GM23338 (cell line): Measurements from ENCODE around the gene CLDN6. TPM values are rescaled to one million over a fixed set of nuclear protein-coding genes. Genes with fewer than 3 reads are reported as not detected.

ENCODE experiments used
- ATAC-seq: fragments of 200-7000 bp; cut with Tn5 transposase; 3 replicates; pipeline ENCODE4 v1.9.1; 2020
- DNase-seq: peaks from one replicate; pipeline ENCODE4 v3.0.0-alpha.2; 2015; ENCODE audit warnings: low spot score
- H2AFZ ChIP-seq: fragments of 200-600 bp; sonication (generic); 2 replicates; pipeline ENCODE4 v1.8.0; 2016; ENCODE audit warnings: antibody characterized with exemption, mild to moderate bottlenecking, moderate library complexity
- H3F3A ChIP-seq: fragments of 200-600 bp; sonication (generic); replicated peaks from 2 replicates; pipeline ENCODE4 v1.8.0; 2017; ENCODE audit warnings: antibody characterized with exemption, mixed run types, low read depth
- H3K27ac ChIP-seq: fragments of 200-600 bp; sonication (generic); 2 replicates; pipeline ENCODE4 v1.6.1; 2016; ENCODE audit warnings: low read depth
- H3K27me3 ChIP-seq: fragments of 200-600 bp; sonication (generic); 2 replicates; pipeline ENCODE4 v1.8.0; 2016; ENCODE audit warnings: mild to moderate bottlenecking, mixed run types, moderate library complexity; ENCODE audit not compliant: insufficient read depth
- H3K36me3 ChIP-seq: fragments of 200-600 bp; sonication (generic); 2 replicates; pipeline ENCODE4 v1.8.0; 2016; ENCODE audit warnings: mild to moderate bottlenecking; ENCODE audit not compliant: insufficient read depth
- H3K4me1 ChIP-seq: fragments of 200-600 bp; sonication (generic); 2 replicates; pipeline ENCODE4 v1.8.0; 2016; ENCODE audit warnings: mild to moderate bottlenecking, moderate library complexity; ENCODE audit not compliant: insufficient read depth
- H3K4me2 ChIP-seq: fragments of 200-600 bp; sonication (generic); 2 replicates; pipeline ENCODE4 v1.7.1; 2017; ENCODE audit warnings: mixed run types
- H3K4me3 ChIP-seq: fragments of 200-600 bp; sonication (generic); 2 replicates; pipeline ENCODE4 v1.6.1; 2016; ENCODE audit warnings: mixed run types
- H3K79me2 ChIP-seq: fragments of 200-600 bp; sonication (generic); replicated peaks from 2 replicates; pipeline ENCODE4 v1.8.0; 2017; ENCODE audit warnings: mild to moderate bottlenecking; ENCODE audit not compliant: insufficient read depth
- H3K9me2 ChIP-seq: fragments of 200-600 bp; sonication (generic); 2 replicates; pipeline ENCODE4 v1.8.0; 2017; ENCODE audit not compliant: insufficient read depth
- H4K20me1 ChIP-seq: fragments of 200-600 bp; sonication (generic); replicated peaks from 2 replicates; pipeline ENCODE4 v1.8.0; 2017; ENCODE audit warnings: mild to moderate bottlenecking; ENCODE audit not compliant: insufficient read depth
- H3K27ac Mint-ChIP-seq: 2 replicates; pipeline ENCODE4 v1.8.0; 2020; ENCODE audit warnings: inconsistent platforms, mild to moderate bottlenecking, moderate library complexity, mixed read lengths
- H3K27me3 Mint-ChIP-seq: 3 replicates; pipeline ENCODE4 v1.8.0; 2022; ENCODE audit warnings: low read depth, mild to moderate bottlenecking, moderate library complexity, mixed read lengths, inconsistent platforms; ENCODE audit not compliant: insufficient read depth, poor library complexity
- H3K36me3 Mint-ChIP-seq: 3 replicates; pipeline ENCODE4 v1.8.0; 2021; ENCODE audit warnings: low read depth, mild to moderate bottlenecking, inconsistent platforms, moderate library complexity, mixed read lengths
- H3K4me1 Mint-ChIP-seq: 3 replicates; pipeline ENCODE4 v1.8.0; 2020; ENCODE audit warnings: mild to moderate bottlenecking, inconsistent platforms, mixed read lengths
- H3K4me3 Mint-ChIP-seq: 3 replicates; pipeline ENCODE4 v1.8.0; 2021; ENCODE audit warnings: moderate library complexity, mild to moderate bottlenecking, inconsistent platforms, mixed read lengths
- H3K9me3 Mint-ChIP-seq: 3 replicates; pipeline ENCODE4 v1.8.0; 2020; ENCODE audit warnings: moderate library complexity, mild to moderate bottlenecking, inconsistent platforms, mixed read lengths
- CREB1 ChIP-seq: fragments of 250-450 bp; sonication (Bioruptor Pico); IDR thresholded peaks from 2 replicates; pipeline ENCODE4 v1.5.0; 2020; ENCODE audit warnings: low read depth, mild to moderate bottlenecking, moderate library complexity
- CTCF ChIP-seq, 2 experiments: fragments of 200-600 bp in 1 of 2; sonication (generic) in 1 of 2; conservative IDR thresholded peaks; 2 replicates each; pipeline versions ENCODE4 v1.5.1 to v1.6.1; 2016 to 2017; ENCODE audit warnings: antibody characterized with exemption in 2 of 2, low read depth in 2 of 2, mild to moderate bottlenecking in 2 of 2, moderate library complexity in 1 of 2
- ETS1 ChIP-seq: IDR thresholded peaks from 2 replicates; pipeline ENCODE4 v1.6.1; 2016; ENCODE audit warnings: antibody characterized with exemption
- EZH2 ChIP-seq: fragments of 200-600 bp; sonication (generic); IDR thresholded peaks from one replicate; pipeline ENCODE4 v1.8.0; 2017; ENCODE audit warnings: antibody characterized with exemption, mild to moderate bottlenecking, low read depth; ENCODE audit not compliant: unreplicated experiment
- EZH2phosphoT487 ChIP-seq: fragments of 200-600 bp; sonication (generic); IDR thresholded peaks from one replicate; pipeline ENCODE4 v1.8.1; 2018; ENCODE audit warnings: antibody characterized with exemption; ENCODE audit not compliant: unreplicated experiment
- JUNB ChIP-seq: IDR thresholded peaks from one replicate; pipeline ENCODE4 v1.6.1; 2016; ENCODE audit warnings: antibody characterized with exemption; ENCODE audit not compliant: unreplicated experiment
- NANOG ChIP-seq: IDR thresholded peaks from 2 replicates; pipeline ENCODE4 v1.6.1; 2016; ENCODE audit warnings: antibody characterized with exemption, borderline replicate concordance
- POLR2AphosphoS5 ChIP-seq: IDR thresholded peaks from 2 replicates; pipeline ENCODE4 v1.6.1; 2016; ENCODE audit warnings: antibody characterized with exemption, low read depth
- REST ChIP-seq: IDR thresholded peaks from one replicate; pipeline ENCODE4 v1.6.1; 2018; ENCODE audit warnings: antibody characterized with exemption; ENCODE audit not compliant: unreplicated experiment
- STAT1 ChIP-seq: IDR thresholded peaks from one replicate; pipeline ENCODE4 v1.6.1; 2016; ENCODE audit warnings: antibody characterized with exemption; ENCODE audit not compliant: unreplicated experiment
- ZNF114 ChIP-seq: fragments of 250-450 bp; sonication (Bioruptor Pico); IDR thresholded peaks from 2 replicates; pipeline ENCODE4 v1.5.0; 2020; ENCODE audit warnings: mild to moderate bottlenecking, moderate library complexity
- ZNF331 ChIP-seq: fragments of 250-450 bp; sonication (Bioruptor Pico); IDR thresholded peaks from 2 replicates; pipeline ENCODE4 v1.5.0; 2020; ENCODE audit warnings: low read depth, mild to moderate bottlenecking, moderate library complexity
- ZNF462 ChIP-seq: fragments of 250-450 bp; sonication (Bioruptor Pico); IDR thresholded peaks from 2 replicates; pipeline ENCODE4 v1.5.0; 2020; ENCODE audit warnings: mild to moderate bottlenecking, moderate library complexity
- polyA plus RNA-seq: library from polyadenylated mRNA; unstranded; fragments of >200 nt; fragmentation: Nextera tagmentation; extraction: Ambion mirVana; gene quantifications from 2 replicates; pipeline ENCODE4 v1.2.1, GENCODE V29; 2016
- total RNA-seq: library from RNA; depleted of rRNA; stranded (reverse); fragments of >200 nt; shearing (Covaris generic); gene quantifications from 2 replicates; pipeline ENCODE4 v1.2.3, GENCODE V29; 2014

The CLDN6 gene
- total and polyA plus RNA-seq, 2 experiments from 2014 or later = 537 to 1,028 TPM

GRCh38 chr16:3007957-3008689, 9.9 kb downstream of the CLDN6 start:
- Histone ChIP-seq H3K36me3 (no peaks in the 10 kb centered on the region), H3K4me2 (peak overlapping the region; percentile 90), H4K20me1 (no peaks in the 10 kb centered on the region), H3K79me2 (no peaks in the 10 kb centered on the region; the same call in 1 of the 2 replicates), H3K4me3 (peak overlapping the region; percentile 55), H3K4me1 (peaks cover 67% of the 10 kb centered on the region), H3K27me3 (peaks cover 11% of the 10 kb centered on the region), H2AFZ (no peak overlapping the region), H3K27ac (peak overlapping the region; percentile 100), H3F3A (peaks cover 43% of the 10 kb centered on the region), H3K9me2 (no peaks in the 10 kb centered on the region)
- DNase-seq (peak; percentile 99), ATAC-seq (peak; percentile 23)
- Mint-ChIP-seq H3K4me1 (peaks cover 51% of the 10 kb centered on the region), H3K9me3 (no peaks in the 10 kb centered on the region), H3K36me3 (peaks cover 9% of the 10 kb centered on the region; the same call in 2 of the 3 replicates), H3K27ac (peak overlapping the region; percentile 100), H3K4me3 (peak overlapping the region; percentile 82), H3K27me3 (peaks cover 42% of the 10 kb centered on the region)
- TF ChIP-seq NANOG (peak; percentile 90), CTCF (conservative IDR thresholded peaks at IDR 0.05; ENCODE audit: low read depth in 2 of 2) (no peak), ZNF331 (CRISPR knock-in tag) (0 out of 2 replicates have a peak, but pooled peaks have one; percentile 31), EZH2 (no peak), EZH2phosphoT487 (no peak), ZNF114 (peak; percentile 91; the same call in 1 of the 2 replicates), ZNF462 (CRISPR knock-in tag) (no peak), JUNB (no peak), ETS1 (peak; percentile 73), POLR2AphosphoS5 (peak; percentile 63), STAT1 (no peak), REST (peak; percentile 36), CREB1 (CRISPR knock-in tag) (peak; percentile 87)
